ENCODE measurements around the gene RPS3.

The RPS3 gene

DNA sequence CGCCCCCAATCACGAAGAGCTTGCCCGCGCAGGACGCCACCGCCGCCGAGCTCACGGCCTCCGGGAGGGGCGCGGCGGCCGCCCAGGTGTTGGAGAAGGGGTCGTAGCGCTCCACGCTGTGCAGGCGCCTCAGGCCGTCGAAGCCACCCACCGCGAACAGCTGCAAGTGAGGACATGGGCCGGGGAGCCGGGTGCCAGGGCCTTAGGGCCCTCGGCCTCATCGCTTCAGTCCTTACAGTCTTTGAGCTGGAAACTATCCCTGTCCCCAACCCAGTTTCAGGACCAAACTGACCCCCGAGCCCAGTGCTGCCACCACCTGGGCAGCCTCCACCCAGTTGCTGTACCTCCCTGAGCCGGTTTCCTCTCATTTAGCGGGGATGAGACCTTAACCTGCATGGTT, 26.1 kb downstream of the RPS3 start:
- Histone ChIP-seq H2BK5ac (ENCODE audit: low read depth, low read length, poor library complexity, severe bottlenecking) (no peak overlapping the region), H2BK15ac (ENCODE audit: low read depth, poor library complexity, severe bottlenecking) (no peak overlapping the region), H3K27me3 (ENCODE audit: control insufficient read depth in 1 of 2, insufficient read depth in 1 of 2, low read length in 2 of 2) (peaks cover 12 to 15% of the 10 kb centered on the region in 2 experiments), H4K91ac (ENCODE audit: low read length) (peak overlapping the region; percentile 53), H3K36me3 (ENCODE audit: control insufficient read depth in 1 of 2, insufficient read depth in 2 of 2, low read depth in 1 of 2, low read length in 2 of 2) (peaks cover 27 to 35% of the 10 kb centered on the region in 2 experiments), H3K27ac (ENCODE audit: low read length, poor library complexity, severe bottlenecking) (no peak overlapping the region), H2BK12ac (ENCODE audit: low read length in 2 of 2) (peak overlapping the region in 1 of 2 experiments; percentile 38), H3K14ac (ENCODE audit: low read length in 2 of 2) (no peak overlapping the region), H3K79me1 (replicated peaks; ENCODE audit: low read length, poor library complexity, severe bottlenecking) (peaks cover 9% of the 10 kb centered on the region), H3K9me3 (ENCODE audit: control insufficient read depth, low read length) (peaks cover 4% of the 10 kb centered on the region), H2BK120ac (ENCODE audit: low read depth, low read length) (no peak overlapping the region), H2AFZ (ENCODE audit: low read depth, low read length) (no peak overlapping the region), H3K23ac (ENCODE audit: low read length in 2 of 2) (no peak overlapping the region), H3K4me3 (ENCODE audit: insufficient read depth in 1 of 2, low read depth in 1 of 2, low read length in 2 of 2) (no peak overlapping the region), H3K4ac (ENCODE audit: low read depth in 1 of 2, low read length in 2 of 2) (peak overlapping the region in 1 of 2 experiments; percentile 15), H3K4me2 (ENCODE audit: low read length, poor library complexity, severe bottlenecking) (no peak overlapping the region), H2AK5ac (ENCODE audit: low read length, severe bottlenecking) (no peak overlapping the region), H4K8ac (ENCODE audit: low read length) (no peak overlapping the region), H3K18ac (ENCODE audit: low read depth in 1 of 2, low read length in 2 of 2) (no peak overlapping the region), H3K4me1 (ENCODE audit: control insufficient read depth, insufficient read depth, low read depth, low read length) (peaks cover 12% of the 10 kb centered on the region), H3K9ac (ENCODE audit: low read length) (no peak overlapping the region)
- no peak for DNase-seq
- 56% methylated on average over 28 of the region's 29 CpGs for WGBS

DNA sequence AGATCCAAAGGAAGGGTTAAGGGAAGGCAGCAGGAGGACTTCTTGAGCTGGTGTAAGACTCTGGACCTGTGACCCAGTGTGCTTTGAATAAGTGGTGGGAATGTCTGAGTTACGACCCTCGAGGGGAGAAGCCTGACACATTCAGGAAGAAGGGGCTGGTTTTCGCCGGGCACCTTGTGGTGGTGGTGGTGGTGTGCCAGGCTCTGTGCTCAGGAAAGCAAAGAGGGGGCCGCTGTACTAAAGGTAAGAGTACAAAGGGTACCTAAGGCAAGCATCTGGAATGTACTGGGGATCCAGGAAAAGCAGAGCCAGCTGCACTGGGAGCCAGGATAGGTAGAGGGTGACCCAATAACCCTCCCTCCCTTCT, 27.4 kb downstream of the RPS3 start:
- Histone ChIP-seq H3K4me2 (ENCODE audit: low read length, poor library complexity, severe bottlenecking) (no peak overlapping the region), H2BK12ac (ENCODE audit: low read length in 2 of 2) (no peak overlapping the region), H3K23ac (ENCODE audit: low read length in 2 of 2) (no peak overlapping the region), H3K14ac (ENCODE audit: low read length in 2 of 2) (no peak overlapping the region), H3K27ac (ENCODE audit: low read length, poor library complexity, severe bottlenecking) (no peak overlapping the region), H2AFZ (ENCODE audit: low read depth, low read length) (no peak overlapping the region), H3K9me3 (ENCODE audit: control insufficient read depth, low read length) (peaks cover 4% of the 10 kb centered on the region), H3K18ac (ENCODE audit: low read depth in 1 of 2, low read length in 2 of 2) (no peak overlapping the region), H2BK15ac (ENCODE audit: low read depth, poor library complexity, severe bottlenecking) (no peak overlapping the region), H3K36me3 (ENCODE audit: control insufficient read depth in 1 of 2, insufficient read depth in 2 of 2, low read depth in 1 of 2, low read length in 2 of 2) (peaks cover 23 to 27% of the 10 kb centered on the region in 2 experiments), H2BK120ac (ENCODE audit: low read depth, low read length) (no peak overlapping the region), H2BK5ac (ENCODE audit: low read depth, low read length, poor library complexity, severe bottlenecking) (no peak overlapping the region), H3K79me1 (replicated peaks; ENCODE audit: low read length, poor library complexity, severe bottlenecking) (no peaks in the 10 kb centered on the region), H3K9ac (ENCODE audit: low read length) (no peak overlapping the region), H2AK5ac (ENCODE audit: low read length, severe bottlenecking) (no peak overlapping the region), H4K8ac (ENCODE audit: low read length) (no peak overlapping the region), H3K4me3 (ENCODE audit: insufficient read depth in 1 of 2, low read depth in 1 of 2, low read length in 2 of 2) (no peak overlapping the region), H4K91ac (ENCODE audit: low read length) (no peak overlapping the region), H3K4ac (ENCODE audit: low read depth in 1 of 2, low read length in 2 of 2) (no peak overlapping the region), H3K4me1 (ENCODE audit: control insufficient read depth, insufficient read depth, low read depth, low read length) (peaks cover 15% of the 10 kb centered on the region), H3K27me3 (ENCODE audit: control insufficient read depth in 1 of 2, insufficient read depth in 1 of 2, low read length in 2 of 2) (peaks cover 25 to 28% of the 10 kb centered on the region in 2 experiments)
- DNase-seq: no peak
- WGBS: 96% methylated on average over 5 of the region's 5 CpGs

DNA sequence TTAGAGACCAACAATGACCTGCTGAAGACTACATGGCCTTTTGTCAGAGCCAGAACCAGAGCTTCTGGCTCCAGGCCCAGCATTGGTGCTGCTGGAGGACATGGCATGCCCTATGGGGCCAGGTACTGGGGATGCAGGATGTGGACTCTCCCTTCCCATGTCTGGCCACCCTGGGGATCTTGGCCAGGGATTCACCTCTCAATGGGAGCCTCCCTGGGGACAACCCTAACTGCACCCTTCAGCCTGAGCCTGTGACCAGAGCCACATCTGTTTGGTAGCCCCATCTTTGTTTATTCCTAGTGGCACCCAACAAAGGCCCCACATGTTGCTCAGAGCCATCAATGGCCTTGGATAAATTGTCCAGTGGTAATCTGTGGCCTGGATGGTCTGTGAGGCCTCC, 27.9 kb downstream of the RPS3 start:
- Histone ChIP-seq H4K91ac (ENCODE audit: low read length) (no peak overlapping the region), H3K18ac (ENCODE audit: low read depth in 1 of 2, low read length in 2 of 2) (no peak overlapping the region), H3K9ac (ENCODE audit: low read length) (no peak overlapping the region), H2AK5ac (ENCODE audit: low read length, severe bottlenecking) (no peak overlapping the region), H2BK12ac (ENCODE audit: low read length in 2 of 2) (no peak overlapping the region), H3K27ac (ENCODE audit: low read length, poor library complexity, severe bottlenecking) (no peak overlapping the region), H3K23ac (ENCODE audit: low read length in 2 of 2) (no peak overlapping the region), H2BK120ac (ENCODE audit: low read depth, low read length) (no peak overlapping the region), H3K9me3 (ENCODE audit: control insufficient read depth, low read length) (peaks cover 4% of the 10 kb centered on the region), H4K8ac (ENCODE audit: low read length) (no peak overlapping the region), H3K4me2 (ENCODE audit: low read length, poor library complexity, severe bottlenecking) (no peak overlapping the region), H3K27me3 (ENCODE audit: control insufficient read depth in 1 of 2, insufficient read depth in 1 of 2, low read length in 2 of 2) (peaks cover 30 to 33% of the 10 kb centered on the region in 2 experiments), H2BK15ac (ENCODE audit: low read depth, poor library complexity, severe bottlenecking) (no peak overlapping the region), H2BK5ac (ENCODE audit: low read depth, low read length, poor library complexity, severe bottlenecking) (no peak overlapping the region), H3K79me1 (replicated peaks; ENCODE audit: low read length, poor library complexity, severe bottlenecking) (no peaks in the 10 kb centered on the region), H3K14ac (ENCODE audit: low read length in 2 of 2) (no peak overlapping the region), H2AFZ (ENCODE audit: low read depth, low read length) (no peak overlapping the region), H3K4me1 (ENCODE audit: control insufficient read depth, insufficient read depth, low read depth, low read length) (peaks cover 15% of the 10 kb centered on the region), H3K36me3 (ENCODE audit: control insufficient read depth in 1 of 2, insufficient read depth in 2 of 2, low read depth in 1 of 2, low read length in 2 of 2) (peaks cover 22 to 23% of the 10 kb centered on the region in 2 experiments), H3K4me3 (ENCODE audit: insufficient read depth in 1 of 2, low read depth in 1 of 2, low read length in 2 of 2) (no peak overlapping the region), H3K4ac (ENCODE audit: low read depth in 1 of 2, low read length in 2 of 2) (no peak overlapping the region)
- DNase-seq: no peak

DNA sequence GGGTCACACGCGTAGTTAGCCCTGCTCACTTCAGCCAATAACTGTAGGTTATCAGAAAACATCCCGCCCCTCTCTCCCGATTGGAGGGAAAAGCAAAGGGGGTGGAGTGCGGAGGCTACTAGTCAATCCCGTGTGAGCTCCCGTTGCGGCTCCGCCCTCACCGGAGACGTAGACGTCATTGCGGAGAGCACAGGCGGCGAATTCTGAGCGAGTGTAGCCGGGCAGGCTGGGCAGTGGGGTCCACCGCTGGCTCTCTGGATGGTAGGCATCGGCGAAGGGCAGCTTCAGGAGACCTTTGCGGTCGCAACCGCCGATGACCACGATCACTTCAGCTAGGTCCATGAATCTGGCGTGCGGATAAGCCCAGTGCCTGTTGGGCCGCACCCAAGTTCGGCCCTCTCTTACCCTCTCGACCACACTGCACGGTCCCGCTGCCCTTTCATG, 29.0 kb downstream of the RPS3 start:
- no peak overlapping the region for H2AFZ ChIP-seq (ENCODE audit: low read depth, low read length)
- H3K27ac ChIP-seq (ENCODE audit: low read length, poor library complexity, severe bottlenecking): no peak overlapping the region
- H4K8ac ChIP-seq (ENCODE audit: low read length): no peak overlapping the region
- H3K4me2 ChIP-seq (ENCODE audit: low read length, poor library complexity, severe bottlenecking): no peak overlapping the region
- peaks cover 11 to 13% of the 10 kb centered on the region in 2 experiments for H3K36me3 ChIP-seq (ENCODE audit: control insufficient read depth in 1 of 2, insufficient read depth in 2 of 2, low read depth in 1 of 2, low read length in 2 of 2)
- H3K23ac ChIP-seq (ENCODE audit: low read length in 2 of 2): no peak overlapping the region
- H3K9ac ChIP-seq (ENCODE audit: low read length): peak overlapping the region; percentile 72
- no peak overlapping the region for H2BK5ac ChIP-seq (ENCODE audit: low read depth, low read length, poor library complexity, severe bottlenecking)
- no peak overlapping the region for H3K18ac ChIP-seq (ENCODE audit: low read depth in 1 of 2, low read length in 2 of 2)
- H2BK15ac ChIP-seq (ENCODE audit: low read depth, poor library complexity, severe bottlenecking): no peak overlapping the region
- DNase-seq: no peak
- H3K9me3 ChIP-seq (ENCODE audit: control insufficient read depth, low read length): peaks cover 4% of the 10 kb centered on the region
- peaks cover 41 to 44% of the 10 kb centered on the region in 2 experiments for H3K27me3 ChIP-seq (ENCODE audit: control insufficient read depth in 1 of 2, insufficient read depth in 1 of 2, low read length in 2 of 2)
- peak overlapping the region in 1 of 2 experiments; percentile 72 for H3K4me3 ChIP-seq (ENCODE audit: insufficient read depth in 1 of 2, low read depth in 1 of 2, low read length in 2 of 2)
- no peak overlapping the region for H3K4ac ChIP-seq (ENCODE audit: low read depth in 1 of 2, low read length in 2 of 2)
- H2AK5ac ChIP-seq (ENCODE audit: low read length, severe bottlenecking): no peak overlapping the region
- H4K91ac ChIP-seq (ENCODE audit: low read length): no peak overlapping the region
- H3K14ac ChIP-seq (ENCODE audit: low read length in 2 of 2): no peak overlapping the region
- H3K4me1 ChIP-seq (ENCODE audit: control insufficient read depth, insufficient read depth, low read depth, low read length): peaks cover 15% of the 10 kb centered on the region
- WGBS: 88% methylated on average over 32 of the region's 32 CpGs
- no peak overlapping the region for H2BK12ac ChIP-seq (ENCODE audit: low read length in 2 of 2)
- H2BK120ac ChIP-seq (ENCODE audit: low read depth, low read length): no peak overlapping the region
- no peaks in the 10 kb centered on the region for H3K79me1 ChIP-seq (replicated peaks; ENCODE audit: low read length, poor library complexity, severe bottlenecking)

Data from mesenchymal stem cell (in vitro differentiated cells and primary cell).